ENCODE data around the gene TNFRSF8.

TNFRSF8 gene

DNA sequence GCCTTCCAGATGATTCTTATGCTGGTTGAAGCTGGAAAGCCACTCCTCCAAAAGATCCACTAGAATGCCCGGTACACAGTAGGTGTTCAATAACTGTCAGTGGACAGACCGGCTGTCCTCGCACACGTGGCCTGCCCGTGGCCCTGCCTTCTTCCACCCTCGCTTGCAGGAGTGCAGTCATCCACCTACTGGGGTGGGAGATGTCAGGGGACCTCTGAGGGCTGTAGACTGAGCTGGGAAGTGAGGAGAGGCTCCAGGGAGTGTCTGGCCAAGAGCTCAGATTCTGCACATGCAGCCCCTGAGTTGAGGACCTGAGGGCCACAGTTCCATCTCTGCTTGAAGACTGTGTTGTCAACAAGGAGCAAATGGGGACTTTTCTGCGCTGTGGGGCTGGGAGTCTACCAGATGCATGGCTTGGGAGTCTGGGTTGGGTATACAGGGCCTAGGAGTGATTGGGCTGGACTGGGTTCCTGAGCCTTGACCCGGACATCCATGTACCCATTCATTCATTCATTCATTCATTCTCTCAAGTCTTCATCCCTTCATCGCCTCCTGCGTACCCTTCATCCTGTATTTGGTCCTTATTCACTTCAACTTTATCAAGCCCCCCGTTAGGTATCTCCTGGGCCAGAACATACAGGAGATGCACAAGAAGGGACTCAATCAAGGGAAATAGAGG is 99.5 kb downstream of the TNFRSF8 start:
- no peak for DNase-seq

DNA sequence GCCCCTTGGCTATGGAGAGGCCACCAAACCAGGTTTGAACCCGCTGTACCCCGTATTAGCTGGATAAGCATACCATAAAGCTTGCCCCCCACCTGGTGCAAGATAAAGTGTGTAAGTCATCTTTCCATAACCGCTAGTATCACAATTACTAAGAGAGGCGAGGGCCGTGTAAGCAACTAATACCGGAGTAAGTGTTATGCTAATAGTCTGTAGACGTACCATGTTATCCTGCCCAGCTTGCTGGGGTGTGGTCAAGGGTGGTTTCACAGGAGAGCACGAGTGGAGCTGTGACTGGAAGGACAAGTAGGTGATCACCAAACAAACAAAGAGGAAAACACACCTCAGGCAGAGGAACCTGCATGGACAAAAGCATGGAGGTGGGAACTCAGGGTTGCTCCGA is 100.1 kb downstream of the TNFRSF8 start:
- DNase-seq: no peak

DNA sequence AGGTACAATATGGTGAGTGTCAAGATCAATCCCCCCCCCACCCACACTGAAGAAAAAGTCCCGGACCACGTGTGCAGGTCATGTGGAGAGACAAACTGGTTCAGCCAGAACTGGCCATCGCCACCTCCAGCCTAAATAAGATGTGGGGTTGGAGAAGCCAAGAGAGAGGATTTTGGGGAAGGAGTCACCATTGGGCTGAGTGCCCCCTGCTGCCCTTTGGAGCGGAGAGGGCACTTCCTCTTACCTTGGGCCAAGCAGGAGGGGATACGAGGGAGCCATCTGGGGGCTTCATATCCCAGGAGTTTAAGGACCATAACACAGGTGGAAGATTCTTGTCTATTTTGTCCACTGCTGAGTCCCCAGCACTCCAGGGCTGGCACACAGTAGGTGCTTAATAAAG is 101.1 kb downstream of the TNFRSF8 start:
- no peak for DNase-seq

DNA sequence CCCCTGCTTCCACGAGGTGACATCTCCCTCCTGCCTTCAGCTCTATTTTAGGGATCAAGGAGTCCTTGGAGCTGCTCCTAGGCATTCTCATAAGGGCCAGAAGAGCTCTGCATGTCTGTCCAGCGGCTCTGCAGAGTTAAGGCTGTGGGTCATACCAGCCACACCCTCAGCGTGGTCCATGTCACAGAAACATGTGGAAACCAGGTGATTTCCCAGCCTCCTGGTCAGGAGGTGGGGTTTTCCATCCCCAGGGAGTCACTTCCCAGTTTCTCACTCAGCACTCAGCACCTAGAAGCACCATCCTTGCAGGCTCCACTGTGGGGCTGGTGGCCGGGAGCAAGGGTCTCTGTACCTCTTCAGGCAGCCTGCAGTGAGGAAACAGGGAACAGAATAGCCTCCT is 102.2 kb downstream of the TNFRSF8 start:
- DNase-seq: no peak

DNA sequence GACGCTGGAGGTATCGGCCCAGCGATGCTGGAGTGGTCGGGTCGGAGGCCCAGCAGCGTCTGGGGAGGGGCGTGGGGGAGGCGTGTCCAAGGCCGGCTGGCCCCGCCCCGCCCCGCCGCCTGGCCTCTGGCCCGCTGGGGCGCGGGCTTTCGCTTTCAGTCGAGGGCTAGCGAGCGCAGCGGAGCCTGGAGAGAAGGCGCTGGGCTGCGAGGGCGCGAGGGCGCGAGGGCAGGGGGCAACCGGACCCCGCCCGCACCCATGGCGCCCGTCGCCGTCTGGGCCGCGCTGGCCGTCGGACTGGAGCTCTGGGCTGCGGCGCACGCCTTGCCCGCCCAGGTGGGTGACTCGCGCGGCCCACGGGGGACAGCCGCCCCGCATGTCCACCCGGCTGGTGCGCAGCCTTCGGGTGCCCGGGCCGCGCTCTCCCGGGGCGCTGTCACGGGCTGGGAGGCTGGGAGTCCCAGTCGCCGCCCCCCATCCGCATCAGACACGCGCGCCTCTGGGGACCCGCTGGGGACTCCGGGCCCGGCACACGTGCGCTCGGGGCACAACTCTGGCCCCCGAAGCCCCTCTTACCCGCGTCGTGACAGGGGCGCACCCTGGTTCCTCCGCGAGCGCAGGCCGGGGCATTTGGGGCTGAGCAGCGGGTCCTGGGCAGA is 103.9 kb downstream of the TNFRSF8 start, which contains the start of gene TNFRSF1B:
TSS of gene TNFRSF1B (plus strand) at position 158 of the 659 bp plus-strand sequence. CDS start at position 259, 101 bp downstream.
- peak; percentile 89 for DNase-seq

DNA sequence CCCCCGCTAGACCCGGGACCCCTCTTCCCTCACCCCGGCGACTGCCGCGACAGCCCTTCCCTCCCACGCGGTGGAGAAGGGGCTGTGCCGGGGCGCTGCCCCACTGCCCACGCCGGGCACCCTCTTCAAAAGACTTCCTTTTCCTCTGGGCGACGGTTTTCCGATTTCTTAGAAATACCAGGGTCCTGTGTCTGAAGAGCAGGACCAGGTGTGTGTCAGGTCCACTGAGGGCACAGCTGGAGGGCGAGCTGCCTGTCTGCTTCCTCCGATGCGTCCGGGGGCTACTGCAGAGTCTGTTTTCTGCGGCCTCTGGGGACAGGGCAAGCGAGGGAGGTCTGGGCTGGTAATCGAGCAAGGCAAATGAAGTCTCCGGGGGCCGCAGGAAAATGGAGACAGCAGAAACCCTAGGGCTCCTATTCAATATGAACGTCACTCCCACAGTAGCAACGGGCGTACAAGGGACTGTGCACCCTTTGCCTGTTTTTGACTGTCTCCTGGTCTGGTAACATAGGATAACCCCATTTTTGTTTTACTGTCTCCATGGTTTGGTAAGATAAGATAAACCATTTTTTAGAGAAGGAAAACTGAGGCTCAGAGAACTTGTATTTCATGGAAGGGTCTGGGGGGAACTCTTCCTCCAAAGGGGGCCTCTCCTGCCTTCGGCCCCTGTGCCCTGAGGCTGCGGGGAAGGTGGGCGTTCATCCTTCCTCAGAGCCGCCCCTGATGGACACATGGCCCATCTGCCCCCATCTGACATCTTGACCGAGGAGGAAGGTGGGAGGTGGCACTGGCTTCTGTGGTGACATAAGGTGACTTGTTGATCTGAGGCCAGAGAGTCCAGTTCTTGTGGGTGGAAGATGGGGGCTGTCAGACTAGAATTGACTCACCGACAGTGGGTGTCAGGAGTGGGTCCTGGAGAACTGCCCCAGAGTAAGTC is 104.7 kb downstream of the TNFRSF8 start:
- DNase-seq: no peak

DNA sequence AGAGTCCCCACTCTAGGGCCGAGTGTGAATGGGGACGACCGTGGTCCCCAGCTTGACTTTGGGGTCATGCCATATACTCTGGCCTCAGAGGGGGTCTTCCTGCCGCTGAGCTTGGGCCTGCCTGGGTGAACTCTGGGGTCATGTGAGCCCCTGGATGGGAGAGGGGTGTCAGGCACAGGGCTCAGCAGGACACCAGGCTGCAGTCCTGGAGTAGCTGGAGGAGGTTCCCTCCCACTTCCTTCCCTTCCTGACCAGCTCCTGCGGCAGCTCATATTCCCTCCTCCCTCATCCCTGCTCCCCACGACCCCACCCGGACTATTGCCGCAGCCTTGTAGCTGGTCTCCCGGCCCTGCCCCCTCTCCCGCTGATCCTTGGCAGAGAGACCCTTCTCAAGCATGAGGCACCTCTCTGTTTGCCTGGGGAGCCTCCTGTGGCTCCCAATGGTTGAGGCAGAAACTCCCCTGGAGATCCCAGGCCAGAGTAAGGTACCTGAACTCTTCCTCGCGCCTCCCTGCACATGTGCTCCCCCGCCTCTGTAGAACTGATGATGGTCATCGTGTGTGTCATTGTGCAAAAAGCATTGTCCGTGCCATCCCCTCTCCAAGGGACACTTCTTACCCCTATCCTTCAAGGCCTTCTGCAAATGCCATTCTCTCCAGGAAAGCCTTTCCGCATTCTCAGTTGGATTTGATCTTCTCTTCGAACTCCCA is 105.5 kb downstream of the TNFRSF8 start:
- DNase-seq: no peak

DNA sequence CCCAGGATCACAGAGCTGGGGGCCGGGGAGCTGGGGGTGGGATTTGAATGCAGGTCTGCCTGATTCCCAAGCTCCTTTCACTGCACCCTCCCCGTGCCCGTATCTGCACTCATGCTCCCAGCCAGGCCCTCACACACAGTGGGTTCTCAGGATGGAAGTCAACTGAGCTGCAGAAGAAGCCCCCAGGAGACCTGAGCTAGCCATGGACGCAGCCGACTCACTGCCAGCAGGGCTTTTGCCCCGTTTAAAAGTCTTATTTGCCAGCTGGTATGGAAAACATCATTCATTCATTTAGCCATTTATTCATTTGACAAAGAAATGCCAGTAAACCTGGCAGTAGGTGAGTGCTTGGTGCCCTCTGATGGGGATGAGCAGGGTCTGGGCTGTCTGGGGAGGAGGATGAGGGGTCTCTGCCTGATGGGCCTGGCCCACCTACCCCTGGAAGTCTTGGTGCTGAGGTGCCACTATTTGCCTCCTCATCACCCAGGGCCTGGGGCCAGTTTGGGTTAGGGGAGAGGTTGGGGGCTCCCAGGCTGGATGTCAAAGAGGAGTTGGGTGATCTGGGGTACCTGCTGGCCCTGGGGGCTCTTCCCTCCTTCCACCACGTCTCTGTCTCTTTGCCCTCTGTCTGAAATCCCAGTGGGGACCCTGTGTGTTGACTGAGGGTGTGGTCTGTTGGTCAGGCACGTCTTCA is 106.5 kb downstream of the TNFRSF8 start:
- DNase-seq: no peak

DNA sequence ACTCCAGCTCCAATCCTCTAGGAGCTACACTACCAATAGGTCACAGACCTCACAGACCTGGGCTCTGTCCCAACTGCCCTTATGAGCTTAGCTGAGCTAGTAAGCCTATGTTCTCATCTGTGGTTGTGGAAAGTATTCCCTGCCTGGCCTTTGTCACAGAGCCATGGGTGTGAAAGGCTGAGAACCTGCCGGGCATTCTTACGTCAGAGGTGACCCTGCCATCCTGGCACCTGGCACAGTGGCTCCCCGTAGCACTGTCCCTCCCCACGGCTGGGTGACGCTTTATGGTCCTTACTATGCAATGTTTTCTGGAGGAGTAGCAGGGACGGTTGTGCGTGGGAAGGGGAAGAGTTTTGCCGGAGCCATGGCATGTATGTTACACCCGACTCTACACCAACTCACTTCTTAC is 107.2 kb downstream of the TNFRSF8 start:
- DNase-seq: no peak

DNA sequence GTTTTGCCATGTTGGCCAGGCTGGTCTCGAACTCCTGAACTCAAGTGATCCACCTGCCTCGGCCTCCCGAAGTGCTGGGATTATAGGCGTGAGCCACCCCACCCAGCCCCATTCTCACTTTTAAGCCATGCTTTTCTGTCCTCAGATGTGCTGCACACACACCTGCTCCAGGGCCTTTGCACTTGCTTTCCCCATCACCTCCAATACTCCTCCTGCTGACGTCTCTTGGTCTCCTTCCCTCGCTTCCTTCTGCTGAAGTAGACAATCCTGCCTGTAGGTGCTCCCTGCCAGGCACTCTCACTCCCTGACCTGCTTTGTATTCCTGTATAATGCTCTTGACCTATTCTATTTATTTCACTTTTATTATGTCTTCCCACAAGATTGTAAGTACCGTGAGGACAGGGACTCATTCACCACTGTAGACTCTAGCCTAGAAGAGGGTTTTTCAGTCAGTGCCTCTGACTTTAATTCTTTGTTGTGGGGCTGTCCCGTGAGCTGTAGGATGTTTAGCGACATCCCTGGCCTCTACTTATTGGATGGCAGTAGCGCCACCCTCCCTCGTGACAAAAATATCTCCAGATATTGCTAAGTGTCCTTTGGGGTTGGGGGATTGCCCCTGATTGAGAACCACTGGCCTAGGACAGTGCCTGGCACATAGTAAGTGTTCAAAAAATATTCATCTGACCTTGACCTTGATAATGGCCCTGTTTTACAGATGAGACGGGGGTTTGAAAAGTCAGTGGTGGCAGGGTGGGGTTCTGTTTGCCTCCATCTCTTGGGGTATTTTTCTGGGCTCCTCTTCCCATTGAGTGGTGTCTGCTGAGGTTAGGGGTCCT is 108.3 kb downstream of the TNFRSF8 start:
- DNase-seq: no peak

DNA sequence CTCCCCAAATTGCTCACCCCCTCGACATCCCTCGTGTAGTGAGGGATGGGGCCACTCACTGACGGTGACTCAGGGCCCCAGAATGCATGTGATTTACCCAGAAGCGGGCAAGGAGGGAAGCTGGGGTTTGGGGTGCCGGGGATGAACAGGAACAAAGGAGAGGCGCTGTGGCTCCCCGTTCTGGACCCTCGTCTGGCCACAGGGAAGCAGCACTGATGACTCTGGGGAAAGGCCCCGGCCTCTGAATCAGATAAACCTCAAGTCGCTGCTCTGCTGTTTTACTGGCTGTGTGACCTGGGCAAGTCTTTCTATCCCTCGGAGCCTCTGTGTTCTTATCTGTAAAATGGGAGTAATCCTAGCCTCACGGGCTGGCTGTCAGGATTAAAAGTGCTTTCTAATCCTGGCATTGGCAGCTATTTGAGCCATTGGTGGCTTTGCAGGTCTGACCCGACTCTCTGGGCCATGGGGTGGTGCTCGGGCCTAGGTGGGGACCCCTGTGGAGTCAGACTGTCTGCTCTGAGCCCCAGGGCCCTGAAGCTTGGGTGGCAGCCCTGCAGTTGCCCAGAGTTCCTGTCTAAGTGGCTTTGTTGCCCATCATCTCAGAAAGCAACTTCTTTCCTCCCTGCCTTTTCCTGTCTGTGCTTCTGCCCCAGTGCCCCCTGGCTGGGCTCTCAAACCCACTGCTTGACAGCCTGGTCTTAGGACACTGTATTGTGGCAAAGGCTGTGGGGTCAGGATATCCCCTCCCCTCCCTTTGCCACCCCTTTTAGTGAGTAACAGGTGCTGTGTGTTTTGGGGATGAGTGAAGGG is 109.1 kb downstream of the TNFRSF8 start:
- DNase-seq: no peak

DNA sequence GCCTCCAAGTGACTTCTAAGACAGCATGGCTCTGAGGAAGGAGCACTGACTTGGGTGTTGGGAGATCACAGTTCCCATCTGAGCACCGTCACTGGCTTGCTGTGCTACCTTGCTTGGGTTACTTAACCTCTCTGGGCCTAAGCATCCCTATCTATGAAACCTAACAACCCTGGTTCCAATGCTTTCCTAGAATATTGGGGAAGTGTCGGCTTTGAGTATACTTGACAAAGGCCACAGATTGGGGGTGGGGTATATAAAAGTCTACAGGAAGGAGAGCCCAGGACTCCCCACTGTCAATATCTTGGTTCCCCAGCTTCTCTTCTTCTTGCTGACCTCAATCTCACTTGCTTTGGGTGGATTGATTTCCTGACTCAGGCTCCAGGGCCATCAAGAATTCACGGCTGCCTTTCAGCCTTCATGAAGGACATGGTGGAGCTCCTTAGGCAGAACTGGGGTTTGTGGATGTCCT is 110.0 kb downstream of the TNFRSF8 start:
- DNase-seq: no peak

DNA sequence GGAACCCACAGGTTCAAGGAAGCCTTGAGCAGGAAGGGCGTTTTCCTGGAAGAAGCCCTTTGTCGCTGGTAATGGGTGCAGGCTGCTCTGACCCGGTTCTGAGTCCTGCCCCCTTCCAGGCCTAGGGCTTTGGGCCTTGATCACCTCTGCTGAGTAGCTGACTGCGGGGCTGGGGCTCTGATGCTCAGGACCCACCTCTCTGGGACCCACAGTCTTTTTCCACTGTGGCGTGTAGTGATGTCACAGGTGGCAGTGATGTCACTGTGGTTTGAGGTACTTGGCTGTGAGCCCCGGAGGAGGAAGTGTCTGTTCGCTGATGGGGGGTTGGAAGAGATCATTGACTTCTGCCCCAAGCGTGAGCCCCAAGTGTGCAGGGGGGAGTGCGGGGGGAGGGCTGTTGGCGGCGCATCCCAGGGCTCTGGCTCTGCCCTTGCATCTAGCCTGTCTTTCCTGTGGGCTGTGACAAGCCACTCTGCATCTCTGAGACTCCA is 110.6 kb downstream of the TNFRSF8 start:
- DNase-seq: peak; percentile 71

DNA sequence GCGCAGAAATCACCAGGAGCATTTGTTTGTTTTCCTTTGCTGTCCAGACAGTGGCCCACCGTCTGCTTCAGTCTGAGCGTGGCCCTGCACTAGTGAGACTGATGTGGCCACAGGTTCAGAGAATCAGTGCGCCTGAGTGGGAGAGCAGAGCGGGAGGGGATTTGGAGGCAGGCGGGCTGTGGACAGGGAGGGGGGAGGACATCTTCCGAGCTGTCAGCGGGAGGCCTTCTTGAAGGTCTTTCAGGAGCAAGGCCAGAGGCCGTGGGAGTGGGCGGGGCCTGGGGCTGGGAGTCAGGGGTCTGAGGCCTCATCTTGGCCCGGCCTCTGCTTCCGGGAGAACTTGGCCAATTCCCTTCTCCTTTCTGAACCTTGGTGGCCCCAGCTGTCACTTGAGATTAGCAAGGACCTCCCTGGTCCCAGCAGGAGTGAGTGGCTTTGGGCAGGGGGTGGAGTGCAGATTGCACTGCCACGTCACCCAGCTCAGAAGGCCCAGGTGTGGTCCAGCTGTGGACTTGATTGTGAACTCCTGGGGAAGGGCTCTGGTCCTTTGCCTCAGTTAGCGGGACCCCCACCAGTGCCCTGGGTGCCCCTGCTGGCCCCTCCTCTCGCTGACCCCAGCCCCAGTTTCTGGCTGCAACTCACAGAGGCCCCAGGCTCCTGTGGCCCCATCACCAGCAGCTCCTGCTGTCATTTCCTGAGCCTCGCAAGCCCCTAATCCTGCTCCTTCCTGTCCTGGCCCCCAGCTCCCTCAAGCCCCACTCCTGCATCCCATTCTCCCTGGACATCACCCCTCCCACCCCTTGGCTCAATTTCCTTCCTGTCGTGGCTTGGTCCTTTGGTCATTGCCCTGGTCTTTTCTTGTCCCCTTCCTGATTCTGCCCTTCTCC is 112.1 kb downstream of the TNFRSF8 start:
- DNase-seq: no peak

DNA sequence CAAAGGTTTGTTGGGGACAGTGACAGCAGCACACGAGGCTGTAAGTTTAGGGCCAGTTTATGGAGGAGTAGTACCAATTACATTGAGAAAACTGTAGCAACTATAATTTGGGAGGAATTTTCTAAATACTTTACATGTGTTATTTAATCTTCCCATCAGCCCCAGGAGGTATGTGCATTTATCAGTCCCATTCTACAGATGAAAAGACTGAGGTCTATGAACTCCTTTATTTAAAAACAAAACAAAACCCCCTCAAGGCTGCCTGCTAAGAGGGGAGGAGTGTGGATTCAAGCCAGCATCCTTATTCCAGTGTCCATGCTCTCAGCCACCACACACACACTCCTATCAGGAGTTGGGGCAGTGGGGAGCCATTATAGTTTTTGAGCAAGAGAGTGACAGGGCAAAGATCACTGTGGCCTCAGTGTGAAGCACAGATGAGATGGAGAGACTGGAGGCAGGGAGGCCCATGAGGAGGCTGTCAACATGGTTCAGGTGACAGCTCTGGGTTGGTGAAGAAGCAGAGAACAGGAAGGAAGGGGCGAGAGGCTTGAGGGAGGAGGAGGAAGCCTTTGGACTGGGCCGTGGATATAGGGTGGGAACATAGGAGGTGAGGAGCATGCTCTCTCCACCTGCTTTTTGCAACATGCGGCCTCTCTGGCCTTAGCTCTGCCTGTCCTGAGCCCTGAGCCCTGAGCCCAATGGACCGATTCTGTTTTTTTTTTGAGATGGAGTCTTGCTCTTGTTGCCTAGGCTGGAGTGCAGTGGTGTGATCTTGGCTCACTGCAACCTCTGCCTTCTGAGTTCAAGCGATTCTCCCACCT is 113.4 kb downstream of the TNFRSF8 start:
- DNase-seq: no peak

DNA sequence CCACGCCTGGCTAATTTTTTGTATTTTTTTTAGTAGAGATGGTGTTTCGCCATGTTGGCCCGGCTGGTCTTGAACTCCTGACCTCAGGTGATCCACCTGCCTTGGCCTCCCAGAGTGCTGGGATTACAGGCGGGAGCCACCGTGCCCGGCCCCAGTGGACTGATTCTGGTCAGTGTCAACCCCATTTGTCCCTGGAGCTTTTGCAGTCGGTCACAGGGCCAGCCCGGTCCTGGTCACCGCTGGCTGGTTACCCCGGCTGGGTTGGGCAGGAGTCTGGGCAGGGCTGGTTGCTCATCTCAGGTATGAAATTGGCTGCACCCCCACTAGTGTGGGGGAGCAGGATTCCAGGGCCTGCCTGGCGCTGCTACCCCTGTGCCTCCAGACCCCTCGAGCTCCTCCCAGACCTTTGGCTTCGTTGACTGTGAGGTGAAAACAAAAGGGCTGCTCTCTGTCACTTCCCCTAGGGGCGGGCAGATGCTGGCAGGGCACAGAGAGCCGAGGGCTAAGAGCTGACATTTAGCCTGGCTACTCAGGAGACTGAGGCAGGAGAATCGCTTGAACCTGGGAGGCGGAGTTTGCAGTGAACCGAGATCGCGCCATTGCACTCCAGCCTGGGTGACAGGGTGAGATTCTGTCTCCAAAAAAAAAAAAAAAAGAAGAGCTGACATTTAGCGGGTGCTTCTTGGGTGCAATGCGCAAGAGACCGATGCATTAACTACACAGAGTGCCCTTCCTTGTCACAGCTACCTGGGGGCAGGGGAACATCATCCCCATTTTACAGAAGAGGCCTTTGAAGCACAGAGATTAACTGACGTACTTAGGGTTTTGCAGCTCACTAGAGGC is 114.3 kb downstream of the TNFRSF8 start:
- no peak for DNase-seq

DNA sequence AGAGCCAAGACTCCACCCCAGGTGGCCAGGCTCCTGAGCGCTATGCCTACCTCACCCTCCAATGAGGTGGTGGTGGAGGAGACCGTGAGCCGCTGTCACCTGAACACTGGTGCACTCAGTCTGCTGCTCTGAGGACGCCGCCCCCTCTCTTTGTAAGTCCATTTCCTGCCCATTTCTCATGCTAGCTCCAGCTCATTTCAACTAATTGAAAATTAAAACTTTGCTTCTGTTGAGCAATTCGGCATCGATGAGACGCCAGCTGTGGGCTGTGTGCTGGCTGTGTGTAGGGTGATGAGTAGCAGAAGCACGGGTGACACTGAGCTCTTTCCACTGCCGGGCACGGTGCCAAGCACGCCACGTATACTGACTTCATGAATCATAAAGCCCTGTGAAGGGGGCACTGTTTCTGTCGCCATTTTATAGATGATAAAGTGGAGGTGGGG is 114.9 kb downstream of the TNFRSF8 start:
- DNase-seq: peak; percentile 81

Data from activated CD4-positive, CD25-positive, alpha-beta regulatory T cell treated with anti-CD3 and anti-CD28 coated beads, Interleukin-2, amount 50 U/mL, for 72 hours (primary cell).